Stimulated activated CD4-positive, alpha-beta T cell treated with anti-CD3 and anti-CD28 coated beads, Interleukin-12 subunit alpha, Interleukin-12 subunit beta, amount 100 ng/mL, for 4 hours (primary cell): ENCODE data around the gene TNIP1.

ENCODE experiments used
- DNase-seq: peaks from one replicate; pipeline ENCODE4 v3.0.0-alpha.2; 2020

The TNIP1 gene

DNA sequence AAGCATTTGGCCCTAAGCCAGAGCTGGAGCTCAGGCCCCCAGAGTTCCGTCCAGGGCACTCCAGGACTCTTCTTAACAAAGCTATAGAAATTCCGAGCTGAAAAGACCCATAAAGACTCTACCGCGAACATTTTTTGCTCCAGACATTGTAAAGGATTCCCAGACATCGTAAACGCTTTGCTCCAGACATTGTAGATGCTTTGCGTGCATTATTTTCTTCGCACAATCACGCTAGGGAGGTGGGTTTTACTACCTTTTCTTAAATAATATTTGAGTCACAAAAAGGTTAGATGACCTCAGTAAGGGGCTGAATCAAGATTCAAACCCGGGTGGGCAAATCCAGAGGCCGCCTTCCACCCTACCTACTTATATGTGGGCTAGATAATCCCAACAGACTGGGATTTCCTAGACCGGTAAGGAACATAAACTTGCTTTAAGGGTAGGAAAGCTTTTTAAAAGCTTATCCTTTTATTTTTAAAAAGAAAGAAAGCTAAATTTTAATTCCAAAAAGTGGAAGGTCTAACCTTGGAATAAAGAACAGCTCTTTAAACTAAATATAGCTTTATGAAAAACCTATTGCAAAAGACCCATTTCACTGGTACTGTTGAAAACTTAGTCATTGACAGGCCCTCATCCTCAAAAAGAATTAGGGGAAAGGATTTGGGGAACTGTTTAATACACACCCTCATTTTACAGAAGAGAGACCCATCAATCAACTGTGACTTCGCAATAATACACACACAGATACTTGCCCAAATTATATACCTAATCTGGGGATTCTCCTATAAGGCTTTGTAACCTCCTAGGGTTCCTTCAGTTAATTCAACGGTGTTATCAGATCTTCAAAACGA is 822 bp upstream of the TNIP1 start:
- DNase-seq, result no peak

GRCh38 chr5:151079838-151080612 is 809 bp downstream of the TNIP1 start:
- DNase-seq, result no peak

DNA sequence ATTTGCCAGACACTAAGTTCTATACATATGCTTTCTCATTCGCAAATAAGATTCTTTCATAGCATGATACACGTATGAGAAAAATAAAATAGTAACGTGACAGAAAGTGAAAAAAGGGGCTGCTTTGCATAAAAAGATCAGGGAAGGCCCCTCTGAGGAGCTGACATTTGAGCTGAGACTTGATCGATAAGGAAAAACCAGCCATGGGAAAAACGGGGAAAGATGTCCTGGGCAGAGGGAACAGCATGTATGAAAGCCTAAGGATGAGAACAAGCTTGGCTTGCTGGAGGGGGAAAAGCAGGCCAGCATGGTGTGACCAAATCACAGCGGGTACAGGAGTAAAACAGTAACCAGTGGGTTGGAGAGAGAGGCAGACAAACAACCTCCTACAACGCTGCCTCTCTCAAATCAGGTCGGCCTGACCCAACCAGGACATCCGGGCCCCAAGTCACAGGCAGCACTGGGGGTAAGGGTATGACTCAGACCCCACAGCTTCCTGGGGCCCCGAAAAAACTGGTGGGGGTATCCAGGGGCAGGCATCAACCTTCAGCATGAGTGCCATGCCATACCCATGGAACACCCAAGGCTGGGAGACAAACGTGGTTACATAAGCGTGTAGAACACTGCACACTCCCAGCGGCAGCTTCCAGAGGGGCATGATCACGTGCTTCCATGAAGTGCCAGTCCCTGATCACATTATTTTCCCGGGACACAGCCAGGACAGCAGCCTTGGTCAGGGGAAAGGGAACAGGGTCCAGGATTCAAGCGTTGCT is 2.2 kb downstream of the TNIP1 start:
- DNase-seq, result peak; percentile 63

DNA sequence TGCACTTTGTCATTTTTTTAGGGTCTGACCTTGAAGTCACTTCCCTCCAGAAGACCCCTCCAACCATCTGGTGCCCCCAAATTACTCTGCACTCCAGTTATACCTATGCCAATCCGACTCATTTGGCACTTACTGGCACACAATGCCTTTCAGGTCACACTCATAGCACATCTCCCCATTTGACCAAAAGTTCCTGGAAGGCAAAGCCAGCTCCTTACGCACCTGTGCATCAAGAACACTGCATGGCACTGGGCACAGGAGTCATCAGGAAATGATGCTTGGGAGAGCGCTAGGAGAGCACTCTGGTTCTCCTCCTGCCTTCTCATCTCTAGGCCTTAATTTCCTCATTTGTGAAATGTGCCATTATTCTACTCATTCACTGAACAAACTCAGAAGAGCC is 2.9 kb downstream of the TNIP1 start:
- no peak for DNase-seq

DNA sequence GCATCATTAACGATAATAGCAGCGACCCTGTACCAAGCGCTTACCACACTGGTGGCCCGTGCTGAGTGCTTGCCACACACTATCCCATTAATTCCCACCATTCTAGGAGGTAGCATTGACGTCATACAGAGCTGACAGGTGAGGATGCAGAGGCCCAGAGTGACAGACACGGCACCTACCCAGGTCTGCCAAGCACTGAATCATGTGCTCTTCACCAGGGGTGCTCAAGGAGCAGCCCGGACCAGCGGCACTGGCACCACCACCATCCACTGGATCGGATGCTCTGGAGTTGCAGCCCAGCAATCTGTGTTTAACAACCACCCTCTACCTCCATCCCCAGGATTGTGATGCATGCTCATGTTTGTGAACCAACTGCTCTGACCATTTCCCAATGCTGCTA is 3.4 kb downstream of the TNIP1 start:
- DNase-seq, result no peak

DNA sequence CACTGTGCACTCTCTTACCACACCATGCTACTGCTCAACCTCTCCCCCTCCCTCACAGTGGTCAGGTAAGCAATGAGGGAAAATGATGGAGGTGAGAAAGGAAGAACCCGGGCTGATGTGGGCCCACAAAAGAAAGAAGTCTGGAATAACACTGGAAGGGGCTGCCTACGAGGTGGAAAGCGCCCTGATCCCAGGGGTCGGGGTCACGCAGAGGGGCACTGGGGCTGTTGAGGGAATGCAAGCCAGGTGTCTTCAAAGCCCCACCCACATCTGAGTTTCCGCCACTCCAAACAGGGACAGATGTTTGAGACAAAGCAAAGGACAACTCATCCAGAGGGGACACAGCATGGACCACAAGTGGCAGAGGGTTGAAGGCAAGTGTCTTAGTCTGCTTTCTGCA is 4.2 kb downstream of the TNIP1 start:
- no peak for DNase-seq

DNA sequence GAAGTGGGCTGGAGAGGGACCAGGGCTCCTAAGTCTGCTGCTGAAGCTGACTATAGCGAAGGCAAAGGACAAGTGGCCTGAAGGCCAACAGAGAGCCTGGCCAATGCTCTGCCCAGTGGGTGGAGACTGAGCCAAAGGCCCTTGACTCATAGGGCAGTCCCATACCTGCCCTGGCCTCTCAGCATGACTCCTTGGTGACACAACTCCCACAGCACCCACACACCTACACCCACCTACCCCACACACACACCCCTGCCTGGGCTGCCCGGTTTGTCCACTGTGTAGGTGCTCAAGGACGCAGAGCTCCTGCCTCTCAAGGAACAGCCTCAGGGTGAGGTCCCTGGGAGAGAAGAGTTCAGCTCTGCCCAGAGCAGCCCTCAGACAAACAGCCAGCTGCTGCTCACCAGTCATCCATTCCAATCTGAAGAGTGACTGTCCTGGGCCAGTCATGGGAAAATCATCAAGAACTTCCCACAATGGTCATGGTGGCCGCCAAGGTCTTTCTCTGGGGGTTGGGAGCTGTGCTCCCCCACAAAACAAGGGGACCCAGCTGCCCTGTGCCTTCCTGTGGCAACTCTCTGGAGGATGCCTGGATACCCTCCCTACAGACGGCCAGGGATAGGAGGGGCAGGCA is 5.0 kb downstream of the TNIP1 start:
- no peak for DNase-seq

DNA sequence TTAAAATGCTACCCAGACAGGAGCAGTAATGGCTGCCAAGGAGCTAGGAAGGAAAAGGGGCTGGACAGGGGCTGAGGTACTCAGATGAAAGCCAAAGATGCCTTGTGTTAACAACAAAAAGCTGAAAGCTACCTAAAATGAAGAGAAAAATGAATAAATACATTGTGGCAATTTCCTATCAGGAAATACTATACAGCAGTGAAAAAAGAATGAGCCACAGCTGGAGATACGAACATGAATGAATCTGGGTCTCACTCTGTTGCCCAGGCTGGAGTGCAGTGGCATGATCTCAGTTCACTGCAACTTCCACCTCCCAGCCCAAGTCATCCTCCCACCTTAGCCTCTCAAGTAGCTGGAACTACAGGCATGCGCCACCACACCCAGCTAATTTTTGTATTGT is 6.3 kb downstream of the TNIP1 start:
- DNase-seq, result no peak

GRCh38 chr5:151073280-151073679 is 7.6 kb downstream of the TNIP1 start:
- no peak for DNase-seq

DNA sequence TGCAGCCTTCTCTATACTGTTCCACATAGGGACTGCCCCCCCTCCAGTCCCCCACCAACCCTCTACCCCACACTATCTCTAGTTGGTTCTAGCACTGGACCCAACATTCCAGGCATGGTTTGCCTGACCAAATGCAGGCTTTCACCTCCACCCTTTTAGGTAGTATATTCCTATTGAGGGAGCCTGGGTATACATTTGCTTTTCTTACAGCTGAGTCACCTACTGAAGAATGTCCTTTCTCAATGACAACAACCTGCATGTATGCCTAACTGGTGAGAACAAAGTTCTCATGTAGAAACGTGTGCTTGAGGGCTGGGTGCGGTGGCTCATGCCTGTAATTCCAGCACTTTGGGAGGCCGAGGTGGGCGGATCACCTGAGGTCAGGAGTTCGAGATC is 8.2 kb downstream of the TNIP1 start:
- no peak for DNase-seq

DNA sequence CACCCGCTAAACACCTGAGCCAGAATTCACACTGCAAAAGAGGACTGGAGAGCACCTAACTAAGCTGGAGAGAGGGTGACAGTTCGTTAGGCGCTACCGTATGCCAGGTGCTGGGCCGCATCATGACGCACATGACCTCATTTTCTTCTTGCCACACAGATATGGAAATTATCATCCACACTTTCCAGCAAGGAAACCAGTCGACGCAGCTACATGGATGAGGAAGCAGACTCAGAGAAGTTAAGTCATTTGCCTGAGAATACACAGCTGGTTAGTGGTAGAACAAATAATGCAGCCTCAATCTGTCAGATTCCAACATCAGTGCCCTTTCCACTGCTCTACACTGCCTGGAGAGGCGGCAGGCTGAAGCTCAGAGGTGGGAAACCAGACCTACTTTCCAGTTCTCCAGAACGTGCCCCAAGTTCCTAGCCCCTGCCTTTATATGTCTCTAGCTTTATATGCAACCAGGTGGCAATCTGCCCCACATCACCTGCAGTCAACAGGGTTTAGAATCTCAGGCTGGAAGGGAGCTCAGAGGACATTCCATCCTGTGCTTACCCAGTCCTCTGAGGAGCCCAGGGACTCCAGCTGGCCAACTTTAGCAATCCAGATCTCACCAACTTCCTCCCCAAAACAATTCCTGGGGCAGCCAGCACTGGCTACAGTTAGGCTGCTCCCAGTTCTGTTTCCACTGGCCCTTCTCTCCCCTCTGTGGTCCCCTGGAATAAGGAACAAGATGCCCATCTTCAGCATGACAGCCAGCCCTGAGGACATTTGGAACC is 8.8 kb downstream of the TNIP1 start:
- no peak for DNase-seq

GRCh38 chr5:151071021-151071420 is 9.8 kb downstream of the TNIP1 start:
- DNase-seq, result no peak

- no peak for DNase-seq
These were observed 10.4 kb downstream of the TNIP1 start for GRCh38 chr5:151070449-151070848.

DNA sequence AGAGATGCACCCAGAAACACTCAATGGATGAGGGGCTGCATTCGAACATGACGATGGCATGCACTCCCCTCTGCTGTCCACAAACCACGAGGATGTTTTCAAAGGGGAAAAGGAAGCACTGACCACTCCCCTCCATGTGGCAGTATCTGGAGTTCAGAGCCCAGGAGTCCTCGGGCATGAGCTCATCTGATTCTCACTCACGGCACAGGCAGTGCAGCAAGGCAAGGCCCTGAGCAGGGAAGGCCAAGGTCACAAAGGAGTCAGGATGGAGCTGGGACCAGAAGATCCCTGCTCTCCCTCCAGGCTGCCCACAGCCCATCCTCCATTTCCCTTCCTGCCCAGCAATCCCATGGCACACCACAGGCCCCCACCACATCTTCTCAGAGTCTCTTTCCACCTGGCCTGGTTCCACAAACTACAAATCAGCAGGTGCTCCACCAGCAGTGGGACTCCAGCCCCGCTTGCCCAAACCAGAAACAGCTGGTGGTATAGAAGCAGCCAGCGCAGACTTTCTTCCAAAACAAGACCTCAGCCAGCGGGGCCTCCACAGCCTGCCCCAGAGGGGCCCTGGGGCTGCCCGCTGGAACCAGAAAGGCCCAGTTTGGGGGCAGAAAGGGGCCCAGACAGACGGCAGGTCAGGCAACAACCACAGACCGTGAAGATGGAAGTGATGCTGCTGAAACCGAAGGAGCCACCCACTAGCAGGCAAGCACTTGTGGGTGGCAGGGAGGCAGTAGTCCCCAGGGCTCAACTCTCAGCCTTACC is 12.2 kb downstream of the TNIP1 start:
- DNase-seq, result peak; percentile 34

GRCh38 chr5:151067632-151068432 is 13.0 kb downstream of the TNIP1 start:
- DNase-seq, result no peak

GRCh38 chr5:151066920-151067319 is 13.9 kb downstream of the TNIP1 start:
- DNase-seq, result no peak

GRCh38 chr5:151065609-151066008 is 15.2 kb downstream of the TNIP1 start:
- DNase-seq, result no peak

GRCh38 chr5:151064916-151065499 is 15.8 kb downstream of the TNIP1 start:
- DNase-seq, result no peak

GRCh38 chr5:151063142-151063989 is 17.5 kb downstream of the TNIP1 start:
- DNase-seq, result no peak
